ENCODE results near the gene SULT1A1.

- no peak for TF ChIP-seq CTCF (conservative IDR thresholded peaks at IDR 0.05; ENCODE audit: low read length)
- no peak for TF ChIP-seq EZH2phosphoT487 (IDR thresholded peaks at IDR 0.05; ENCODE audit: borderline replicate concordance)
These were observed 2.7 kb downstream of the SULT1A1 start for GRCh38 chr16:28607116-28607623.
